H4 (cell line): ENCODE measurements around the gene MAD2L1BP. TPM values are rescaled to one million over a fixed set of nuclear protein-coding genes. Genes with fewer than 3 reads are reported as not detected.
A peak's percentile ranks its signal among the peaks of the same experiment; 100 is the strongest.

Source experiments
- DNase-seq: peaks from one replicate; pipeline ENCODE4 v3.0.0-alpha.2; 2015; ENCODE audit warnings: low spot score
- total RNA-seq: library from RNA; depleted of rRNA; stranded (reverse); fragments of >200 nt; shearing (Covaris generic); gene quantifications from 2 replicates; pipeline ENCODE4 v1.2.3, GENCODE V29; 2014

MAD2L1BP gene
- total RNA-seq, 1 experiment from 2014 or later, result 75.9 TPM

DNA sequence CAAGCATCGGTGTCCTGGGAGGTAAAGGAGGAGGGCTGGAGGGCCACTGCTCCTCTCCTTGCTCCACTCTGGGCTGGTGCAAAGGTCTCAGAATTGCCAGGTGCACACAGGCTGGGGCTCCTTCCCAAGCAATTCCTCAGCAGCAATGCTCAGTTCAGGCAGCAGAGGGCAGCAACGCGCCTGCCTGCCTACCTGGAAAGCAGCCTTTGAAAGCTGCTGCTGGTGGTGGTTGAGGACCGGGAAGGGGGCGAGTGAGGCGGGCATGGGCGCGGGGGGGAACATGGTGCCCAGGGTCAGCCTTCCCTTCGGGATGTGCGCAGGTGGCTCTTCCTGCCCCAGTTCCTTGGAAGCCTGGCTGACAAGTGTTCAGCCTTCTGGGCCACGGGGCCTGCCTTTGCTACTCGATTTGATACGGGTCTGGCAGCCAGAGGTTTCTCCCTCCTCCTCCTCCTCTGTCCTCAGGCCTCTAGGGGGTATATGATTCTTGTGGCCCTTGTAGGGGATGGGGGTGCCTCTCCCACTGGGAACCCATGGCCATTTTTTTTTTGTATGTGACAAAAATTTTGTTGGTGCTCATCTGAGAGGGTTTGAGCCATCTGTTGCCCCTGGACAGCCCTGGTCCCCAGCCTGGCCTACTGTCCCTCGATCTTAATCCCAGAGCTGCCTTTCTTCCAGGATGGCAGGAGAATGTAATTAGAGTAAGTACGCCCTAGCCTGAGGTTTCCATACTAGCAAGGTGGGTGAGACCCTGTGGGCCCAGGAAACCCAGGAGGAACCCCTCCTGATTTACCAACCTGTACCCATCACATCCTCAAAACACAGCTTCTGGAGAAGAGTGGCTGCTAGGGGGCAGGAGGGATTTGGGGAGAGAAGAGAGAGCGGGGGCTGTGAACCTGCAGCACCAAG is 31.9 kb downstream of the MAD2L1BP start:
- peak; percentile 80 for DNase-seq

DNA sequence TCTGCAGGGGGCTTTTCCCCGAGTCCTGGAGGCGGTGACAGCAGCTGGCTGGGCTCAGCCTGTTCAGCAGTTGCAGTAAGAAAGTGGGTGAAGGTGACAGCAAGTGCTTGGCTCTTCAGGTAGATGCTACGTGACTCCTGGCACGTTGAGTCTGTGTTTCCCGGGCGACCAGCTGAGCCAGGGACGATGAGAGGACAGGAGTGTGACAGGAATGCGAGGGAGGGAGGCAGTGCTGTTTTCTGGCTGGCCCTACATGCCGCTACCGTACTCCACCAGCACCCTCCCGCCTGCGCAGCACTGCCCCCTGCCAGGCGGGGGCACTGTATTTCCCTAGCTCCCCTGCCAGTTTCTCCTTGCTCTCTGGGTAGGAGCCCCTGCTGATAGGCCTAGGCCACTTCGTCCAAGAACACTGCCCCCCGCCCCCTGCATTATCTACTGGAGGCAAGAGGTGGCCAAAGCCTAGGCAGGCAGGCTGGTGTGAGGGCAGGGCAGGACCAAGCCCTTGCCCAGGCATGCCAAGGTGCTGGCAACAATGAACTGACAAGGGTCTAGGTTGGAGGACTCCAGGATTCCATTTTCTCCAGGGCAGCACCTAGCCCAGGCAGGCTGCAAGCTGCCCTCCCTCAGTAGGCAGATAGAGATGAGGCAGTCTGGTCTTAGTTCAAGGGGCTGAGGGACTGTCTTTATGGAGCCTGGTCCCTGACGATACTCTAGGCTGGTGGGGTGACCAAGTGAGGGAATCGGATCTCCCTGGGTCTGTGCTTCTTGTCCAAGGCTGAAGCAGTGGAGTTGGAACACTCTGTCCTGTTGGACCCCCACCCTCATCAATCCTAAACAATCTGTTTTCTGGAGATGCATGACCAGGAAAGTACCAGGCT is 32.8 kb downstream of the MAD2L1BP start:
- peak; percentile 67 for DNase-seq

DNA sequence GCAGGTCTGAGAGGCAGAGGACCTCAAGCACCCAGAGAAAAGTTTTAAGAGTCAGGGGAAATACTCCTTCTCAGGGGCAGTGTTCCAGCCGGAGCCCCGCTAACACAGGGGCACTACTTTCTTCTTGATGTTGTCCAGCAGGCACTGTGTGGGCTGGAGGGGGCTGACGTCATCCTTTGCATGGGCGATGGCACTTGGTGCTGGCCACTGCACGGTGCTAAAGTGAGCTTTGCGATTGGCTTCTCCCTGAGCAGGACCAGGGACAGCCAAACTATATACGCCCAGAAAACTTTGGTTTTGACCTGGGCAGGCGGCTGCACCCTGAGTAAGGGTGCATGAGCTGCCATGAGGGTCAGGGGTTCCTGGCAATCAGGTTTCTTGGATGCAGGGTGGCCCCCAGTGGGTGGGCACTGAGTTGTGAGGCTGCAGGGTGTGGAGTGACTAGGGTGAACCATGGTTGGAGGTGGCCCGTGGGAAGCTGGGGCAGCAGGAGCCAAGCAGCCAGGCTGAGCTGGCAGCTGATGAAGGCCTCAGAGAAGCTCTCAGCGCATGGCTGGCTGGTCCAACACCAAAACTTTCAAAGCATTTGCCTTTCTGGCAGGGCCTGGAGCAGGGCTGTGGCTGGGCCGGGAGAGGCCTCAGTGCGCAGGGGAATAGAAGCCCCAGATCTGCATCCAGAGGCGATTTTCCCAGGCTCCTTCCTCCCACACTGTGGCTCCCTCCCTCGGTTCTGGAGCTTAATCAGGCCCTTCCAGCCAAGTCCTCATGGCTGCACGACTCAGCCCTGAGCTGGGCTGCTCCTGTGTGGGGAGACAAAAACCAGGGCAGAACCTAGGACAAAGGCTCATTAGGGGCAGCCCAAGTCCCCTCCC is 33.6 kb downstream of the MAD2L1BP start:
- no peak for DNase-seq

DNA sequence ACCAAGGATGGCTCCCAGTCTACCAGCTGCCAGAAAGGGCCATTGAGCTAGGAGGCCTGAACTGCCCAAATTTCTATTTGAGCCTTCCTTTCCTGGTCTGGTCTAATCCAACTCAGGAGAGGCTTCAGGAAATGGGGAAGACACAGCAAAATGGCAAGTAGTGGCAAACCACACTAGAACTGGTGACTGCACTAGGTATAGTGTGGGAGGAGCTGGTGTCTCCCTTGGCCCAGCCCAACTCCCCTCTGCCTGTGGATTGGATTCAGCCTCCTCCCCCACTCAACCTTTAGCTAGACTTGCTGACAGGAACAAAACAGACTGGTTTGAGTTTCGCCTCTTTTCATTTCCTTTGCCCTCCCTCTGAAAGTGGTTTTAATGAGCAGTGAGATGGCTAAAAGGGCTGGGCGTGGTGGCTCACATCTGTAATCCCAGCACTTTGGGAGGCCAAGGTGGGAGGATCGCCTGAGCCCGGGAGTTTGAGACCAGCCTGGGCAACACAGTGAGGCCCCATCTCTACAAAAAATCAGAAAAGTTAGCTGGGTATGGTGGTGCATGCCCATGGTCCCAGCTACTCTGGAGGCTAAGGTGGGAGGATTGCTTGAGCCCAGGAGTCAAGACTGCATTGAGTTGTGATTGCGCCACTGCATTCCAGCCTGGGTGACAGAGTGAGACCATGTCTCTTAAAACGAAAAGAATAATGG is 34.4 kb downstream of the MAD2L1BP start:
- peak; percentile 52 for DNase-seq

DNA sequence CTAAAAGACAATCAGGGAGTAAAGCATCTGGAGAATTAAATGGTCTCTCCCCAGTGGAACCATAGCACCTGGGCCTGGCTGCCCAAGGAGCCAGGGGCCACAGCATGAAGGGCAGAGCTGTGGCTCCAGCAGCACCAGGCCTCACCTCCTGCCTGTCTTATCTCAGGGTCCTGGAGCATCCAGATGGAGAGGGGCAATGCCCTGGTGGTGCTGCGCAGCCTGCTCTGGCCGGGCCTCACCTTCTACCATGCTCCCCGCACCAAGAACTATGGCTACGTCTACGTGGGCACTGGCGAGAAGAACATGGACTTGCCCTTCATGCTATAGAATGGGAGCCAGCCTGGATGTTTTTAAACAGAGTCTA is 35.0 kb downstream of the MAD2L1BP start:
- DNase-seq, result no peak

DNA sequence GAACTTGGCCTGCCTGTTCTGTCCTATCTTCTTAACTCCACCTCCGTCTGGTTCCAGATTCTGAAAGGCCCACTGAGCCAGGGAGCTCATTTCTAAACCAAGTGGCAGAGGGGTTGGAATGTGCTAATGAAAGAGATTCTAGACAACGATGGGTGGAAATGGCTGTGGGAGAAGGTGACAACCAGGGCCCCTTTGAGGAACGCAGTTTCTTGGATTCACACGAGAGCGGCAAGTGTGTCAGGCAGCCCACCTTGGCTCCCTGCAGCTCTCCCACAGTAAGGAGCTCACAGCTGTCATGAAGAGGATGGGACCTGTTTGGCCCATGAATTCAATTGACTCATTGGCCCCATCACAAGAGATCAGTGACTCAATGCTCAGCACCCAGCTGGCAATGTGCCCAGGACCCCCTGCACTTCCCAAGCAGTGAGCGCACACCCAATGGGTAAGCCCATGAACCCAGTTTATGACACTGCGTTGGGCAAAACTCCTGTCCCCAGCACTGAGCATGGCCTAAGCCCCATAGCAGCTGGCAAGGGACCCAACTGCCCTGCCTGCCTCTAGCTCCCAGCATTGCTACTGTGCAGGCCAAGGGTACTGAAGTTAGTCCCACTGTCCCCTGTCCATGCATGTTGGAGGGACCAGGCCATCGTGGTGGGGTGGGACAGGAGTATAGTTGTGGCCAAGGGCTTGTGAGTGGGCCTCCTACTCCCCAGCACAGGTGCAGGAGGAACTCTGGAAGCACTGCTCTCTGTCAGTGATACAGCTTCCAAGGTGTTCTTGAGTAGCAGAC is 35.6 kb downstream of the MAD2L1BP start:
- DNase-seq, result no peak

DNA sequence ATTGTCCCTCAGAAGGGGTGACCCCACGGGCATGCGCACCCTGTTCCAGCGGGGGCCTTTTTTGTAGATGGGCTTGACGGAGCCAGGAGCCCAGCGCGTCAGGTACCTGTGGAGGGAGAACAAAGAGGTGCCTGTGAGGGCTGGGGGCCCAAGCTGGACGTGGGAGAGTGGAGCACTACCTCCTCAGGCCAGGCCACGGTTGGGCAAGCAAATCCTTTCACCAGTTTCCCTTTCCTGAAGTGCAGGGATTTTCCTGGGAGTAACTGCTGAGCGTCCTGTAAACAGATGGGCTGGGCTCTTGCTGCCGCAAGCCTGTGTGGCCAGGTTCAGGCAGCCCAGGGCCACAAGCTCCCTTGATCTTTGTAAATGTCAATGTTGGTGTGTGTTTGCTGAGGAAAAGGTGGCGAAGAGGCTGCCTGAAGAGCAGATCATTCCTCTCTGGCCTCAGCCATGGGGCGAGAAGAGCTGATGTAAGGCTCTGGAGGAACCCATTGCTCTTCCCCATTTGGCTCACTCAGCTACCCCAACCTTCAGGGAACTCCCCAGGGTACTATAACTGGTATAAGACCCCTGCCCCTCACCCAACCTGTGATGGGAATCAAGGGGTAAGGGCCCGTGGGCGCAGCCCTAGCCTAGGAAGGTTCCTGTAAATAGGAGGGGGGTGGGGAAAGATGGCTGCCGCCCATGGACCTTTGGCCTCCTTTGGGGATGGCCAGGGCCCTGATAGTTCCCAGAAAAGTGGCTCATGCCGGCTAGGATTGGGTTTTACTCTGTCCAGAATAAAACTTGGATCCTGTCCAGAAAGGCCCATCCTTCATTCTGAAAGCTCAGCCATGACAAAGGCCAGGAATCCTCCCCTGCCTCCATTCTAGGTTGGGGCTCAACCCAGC is 36.4 kb downstream of the MAD2L1BP start:
- no peak for DNase-seq

DNA sequence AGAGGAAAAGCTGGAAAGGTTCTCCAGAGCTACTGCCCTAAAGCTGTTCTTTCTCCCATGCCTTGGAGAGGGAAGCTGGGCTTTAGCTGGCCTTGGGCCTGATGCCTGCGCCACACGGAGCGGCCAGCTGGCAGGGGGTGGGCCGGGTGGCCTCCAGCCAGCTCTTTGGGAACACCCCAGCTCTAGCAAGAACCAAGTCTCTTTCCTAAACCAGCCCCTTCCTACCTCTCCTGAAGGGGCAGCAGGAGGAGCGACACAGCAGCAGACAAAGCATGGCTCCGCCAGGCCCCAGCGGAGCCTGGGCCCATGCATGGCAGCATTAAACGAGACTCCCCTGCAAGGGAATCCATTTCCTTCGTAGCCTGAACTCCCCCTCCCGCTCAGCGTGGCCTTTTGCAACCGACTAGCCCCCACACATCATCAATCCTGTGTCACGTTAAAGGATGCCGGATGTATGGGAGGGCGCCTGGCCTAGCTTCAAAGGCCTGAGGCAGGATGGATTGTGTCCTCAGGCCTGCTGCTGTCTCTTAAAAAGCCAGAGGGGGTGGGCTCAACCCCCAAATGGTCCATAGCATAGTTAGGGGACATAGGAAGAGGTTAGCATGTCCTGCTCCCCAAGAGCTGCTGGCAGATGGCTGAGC is 37.9 kb downstream of the MAD2L1BP start:
- no peak for DNase-seq

DNA sequence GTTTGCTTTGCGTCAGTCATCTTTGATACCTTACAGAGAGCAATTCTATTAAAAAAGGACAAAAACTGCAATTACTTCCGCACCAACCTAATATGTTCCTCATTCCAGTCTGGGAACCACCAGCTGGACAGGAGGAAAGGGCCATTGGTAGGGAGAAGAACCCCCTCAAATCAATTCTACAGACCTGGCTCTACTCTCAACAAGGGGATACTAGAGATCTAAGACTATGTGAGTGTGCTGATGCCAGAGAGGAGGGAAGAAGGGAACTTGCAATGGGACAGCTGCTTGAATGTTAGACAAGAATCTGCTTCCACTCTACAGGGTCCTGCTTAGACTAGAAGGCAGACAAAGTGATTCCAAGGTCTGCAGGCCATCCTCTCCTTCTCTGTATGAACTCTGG is 38.7 kb downstream of the MAD2L1BP start:
- DNase-seq, result no peak

DNA sequence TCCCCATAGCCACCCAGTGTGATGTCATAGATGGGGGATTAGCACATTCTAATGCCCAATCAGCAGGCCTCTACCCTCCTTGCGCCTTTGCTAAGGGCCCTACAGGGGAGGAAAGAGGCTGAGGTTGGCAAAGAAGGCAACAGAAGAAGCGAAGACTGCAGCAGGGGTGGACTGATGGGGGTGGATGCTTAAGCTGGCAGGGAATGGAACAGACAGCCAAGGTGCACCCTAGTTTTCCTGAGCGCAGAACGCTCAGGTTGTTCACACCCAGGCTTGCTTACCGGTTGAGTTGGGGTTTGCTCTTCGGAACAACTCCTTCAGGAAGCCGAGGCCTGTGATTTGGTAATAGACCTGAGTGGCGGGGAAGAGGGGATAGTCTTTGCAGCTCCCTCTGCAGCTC is 39.3 kb downstream of the MAD2L1BP start:
- no peak for DNase-seq

DNA sequence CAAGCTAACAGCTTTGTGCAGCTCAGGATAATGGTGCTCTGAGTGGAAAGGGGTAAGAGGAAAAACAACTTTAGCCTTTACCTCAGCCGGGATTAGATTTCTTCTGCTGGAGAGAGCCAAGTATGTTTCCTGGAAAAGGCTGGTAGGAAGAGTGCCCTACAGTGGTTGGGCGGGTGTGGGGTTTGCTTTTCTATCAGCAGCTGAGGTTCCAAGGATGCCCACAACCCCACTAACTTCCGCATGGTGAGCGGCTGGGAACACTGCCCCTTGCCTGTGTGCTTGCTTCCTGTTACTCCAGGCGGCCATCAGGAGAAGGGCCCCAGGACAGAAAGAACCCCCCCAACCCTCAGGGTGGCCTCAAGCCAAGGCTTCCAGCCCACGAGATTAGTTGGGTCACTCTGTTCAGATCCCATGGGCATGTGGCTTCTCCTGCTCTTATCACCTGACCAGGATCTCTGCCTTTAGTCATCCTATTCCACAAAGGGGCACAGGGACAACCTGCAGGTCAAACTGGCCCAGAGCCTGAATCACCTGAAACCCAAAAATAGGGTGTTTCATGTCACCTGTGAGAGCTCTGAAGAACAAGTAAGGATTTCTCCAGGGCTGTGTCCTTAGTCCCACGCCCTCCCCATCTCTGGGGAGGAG is 41.4 kb downstream of the MAD2L1BP start:
- DNase-seq, result no peak

DNA sequence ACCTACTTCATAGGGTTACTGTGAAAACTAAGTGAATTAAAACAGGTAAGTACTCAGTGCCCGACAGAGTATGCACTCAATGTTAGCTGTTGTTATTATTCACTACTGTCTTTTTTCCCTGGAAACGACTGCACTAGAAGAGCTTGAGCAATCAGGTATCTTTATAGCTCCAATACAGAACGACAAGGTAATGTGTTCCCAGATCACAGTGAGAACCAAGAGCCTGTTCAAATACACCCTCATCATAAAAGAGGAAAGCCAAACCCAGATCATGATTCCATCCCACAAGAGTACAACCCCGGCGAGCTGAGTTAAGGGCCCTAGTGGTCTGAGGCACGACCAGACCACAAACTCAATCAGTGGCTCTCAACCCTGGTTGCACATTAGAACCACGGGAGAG is 42.1 kb downstream of the MAD2L1BP start:
- no peak for DNase-seq

DNA sequence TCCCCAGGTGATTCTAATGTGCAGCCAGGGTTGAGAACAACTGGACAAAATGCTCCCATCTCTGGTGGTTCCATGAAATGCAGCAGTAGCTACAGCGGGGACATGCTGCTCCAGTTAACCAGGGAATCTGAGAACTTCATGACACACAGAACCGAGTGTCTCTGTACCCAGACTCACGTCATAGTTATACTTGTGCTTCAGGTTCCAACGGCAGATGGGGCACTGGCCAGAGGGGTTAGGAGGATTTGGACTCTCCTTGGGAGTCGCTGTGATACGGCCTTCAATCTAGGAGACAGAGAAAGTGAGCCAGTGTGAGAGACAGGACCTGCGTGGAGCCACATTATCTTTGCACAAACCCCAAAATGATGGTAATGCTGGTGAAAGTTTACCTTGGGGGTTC is 42.7 kb downstream of the MAD2L1BP start:
- no peak for DNase-seq

DNA sequence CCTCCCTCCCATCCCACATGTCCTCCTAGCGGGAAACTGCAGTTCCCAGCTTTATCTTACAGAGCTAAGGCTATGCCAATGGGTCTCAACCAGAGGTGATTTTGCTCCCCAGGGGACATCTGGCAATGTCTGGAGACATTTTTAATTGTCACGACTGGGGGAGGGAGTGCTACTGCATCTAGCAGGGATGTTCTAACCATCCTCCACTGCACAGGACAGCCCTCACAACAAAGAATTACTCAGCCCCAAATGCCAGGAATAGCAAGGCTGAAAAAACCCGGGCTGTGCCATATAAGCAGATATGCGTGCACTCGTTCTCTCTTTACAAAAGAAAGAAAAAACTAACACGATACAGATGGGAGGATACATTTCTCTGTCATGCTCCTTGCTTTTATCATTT is 43.4 kb downstream of the MAD2L1BP start:
- DNase-seq, result no peak

DNA sequence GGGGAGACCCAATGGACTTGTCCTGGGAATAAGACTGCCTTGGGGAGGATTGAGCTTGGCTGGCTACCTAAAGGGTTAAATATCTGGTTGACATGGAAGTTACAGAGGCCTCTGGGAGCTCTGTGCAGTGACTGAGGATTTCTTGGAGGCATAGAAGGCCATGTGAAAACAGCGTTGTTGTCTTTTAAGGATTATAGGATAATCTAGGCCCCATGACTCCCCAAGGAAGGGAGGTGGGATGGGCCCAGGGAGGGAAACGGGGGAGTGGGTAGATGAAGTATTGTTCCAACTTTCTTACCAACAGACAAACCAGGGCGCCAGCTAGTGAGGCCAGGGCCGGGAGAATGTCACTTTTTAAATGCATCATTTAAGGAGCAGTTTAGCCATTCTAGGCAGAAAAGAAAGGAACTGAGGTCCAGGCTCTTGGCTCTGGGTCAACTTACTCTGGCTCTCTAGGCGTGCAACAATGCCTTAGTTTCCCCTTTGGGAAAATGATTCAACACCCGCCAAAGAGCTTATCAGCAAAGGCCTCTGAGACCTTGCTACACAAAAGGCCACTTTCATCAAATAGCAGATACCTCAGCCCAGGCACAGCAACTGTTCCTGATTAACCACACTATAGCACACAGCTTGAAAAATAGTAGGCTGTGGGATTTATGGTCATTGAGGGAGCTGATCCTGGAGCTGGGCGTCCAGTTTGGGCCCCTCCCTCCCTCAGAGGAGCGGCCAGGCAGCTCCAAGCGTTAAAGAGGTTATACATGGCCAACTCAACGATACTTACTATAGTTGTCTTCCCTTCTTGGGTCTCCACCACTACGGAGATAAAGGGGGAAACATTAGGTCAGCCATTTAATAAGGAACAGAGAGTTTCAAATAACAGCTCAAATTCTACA is 44.9 kb downstream of the MAD2L1BP start:
- DNase-seq, result no peak

DNA sequence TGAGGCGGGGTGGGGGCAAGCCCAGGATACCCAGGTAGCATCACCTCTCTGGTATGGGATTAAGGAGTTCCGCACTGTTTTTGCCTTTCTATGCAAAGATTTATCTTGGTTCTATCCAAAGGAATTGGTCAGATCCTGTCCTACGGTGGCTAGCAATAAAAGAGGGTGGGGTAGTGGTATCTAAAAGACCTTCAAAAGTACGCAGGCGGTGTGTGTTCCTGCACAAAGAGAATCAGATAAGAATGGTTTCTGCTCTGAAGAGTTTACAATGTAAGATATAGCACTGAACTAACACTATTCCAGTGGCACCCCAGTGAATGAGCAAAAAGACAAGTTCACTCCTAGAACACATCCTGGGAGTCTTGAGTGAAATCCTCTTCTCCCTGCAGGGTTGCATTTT is 45.7 kb downstream of the MAD2L1BP start:
- no peak for DNase-seq

DNA sequence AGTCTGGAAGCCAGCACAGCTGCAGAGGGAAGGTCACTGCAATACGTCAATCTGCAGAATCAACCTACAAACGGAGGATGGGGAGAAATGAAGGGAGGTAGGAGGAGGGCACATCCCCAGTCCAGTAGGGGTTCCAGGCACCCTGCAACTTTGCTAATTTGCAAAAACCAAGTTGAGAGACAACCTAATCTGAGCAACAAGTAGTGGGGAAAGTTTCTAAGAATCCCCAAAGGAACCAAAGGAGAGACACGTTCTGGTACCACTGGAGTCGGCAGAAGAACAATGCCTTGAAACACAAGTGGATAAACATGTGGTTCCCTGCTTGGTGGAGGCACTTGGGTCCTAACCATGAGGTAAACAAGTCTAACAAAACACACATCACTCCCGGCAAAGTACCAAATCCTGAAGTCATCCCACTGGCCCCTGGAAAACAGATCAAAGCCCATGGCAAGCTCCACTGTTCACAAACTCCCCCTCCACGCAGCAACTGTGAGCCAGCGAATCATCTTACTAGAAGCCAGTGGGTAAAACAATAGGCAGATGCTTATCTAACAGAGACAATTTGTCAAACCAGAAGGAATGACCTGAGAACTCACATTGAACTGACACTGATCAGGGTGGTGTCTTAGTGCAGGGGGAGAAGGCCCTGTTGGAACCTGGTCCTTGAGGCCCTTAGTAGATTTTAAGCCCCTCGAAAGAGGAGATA is 47.2 kb downstream of the MAD2L1BP start:
- no peak for DNase-seq
